ENCODE data around the gene TRAPPC8. TPM values are rescaled to one million over a fixed set of nuclear protein-coding genes. Genes with fewer than 3 reads are reported as not detected.
"Not testable (repeated sequence)": the region's sequence is repeated elsewhere in the genome, so short reads cannot be mapped to it uniquely, and the experiment has no call there.

The TRAPPC8 gene
- polyA plus RNA-seq, 3 donors = 7.7 to 18.4 (median 13.2) TPM

DNA sequence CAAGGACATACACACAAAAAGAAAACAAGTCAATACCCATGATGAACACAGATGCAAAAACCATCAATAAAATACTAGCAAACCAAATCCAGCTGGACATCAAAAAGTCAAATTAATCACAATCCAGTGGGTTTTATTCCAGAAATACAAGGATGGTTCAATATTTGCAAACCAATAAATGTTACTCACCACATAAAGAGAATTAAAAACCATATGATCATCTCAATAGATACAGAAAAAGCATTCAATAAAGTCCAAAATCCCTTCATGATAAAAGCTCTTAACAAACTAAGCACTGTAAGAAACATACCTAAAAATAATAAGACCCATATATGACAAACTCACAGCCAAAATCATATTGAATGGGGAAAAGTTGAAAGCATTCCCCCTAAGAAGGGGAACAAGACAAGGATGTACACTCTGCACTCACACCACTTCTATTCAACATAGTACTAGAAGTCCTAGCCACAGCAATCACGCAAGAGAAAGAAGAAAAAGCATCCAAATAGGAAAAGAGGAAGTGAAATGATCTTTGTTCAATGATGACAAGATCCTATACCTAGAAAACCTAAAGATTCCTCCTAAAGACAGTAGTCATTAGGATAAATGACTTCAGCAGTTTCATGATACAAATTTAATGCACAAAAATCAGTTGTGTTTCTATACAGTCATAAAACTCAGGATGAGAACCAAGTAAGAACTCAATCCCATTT, 62.6 kb downstream of the TRAPPC8 start:
- H3K27ac ChIP-seq (ENCODE audit: low read depth, low read length) = no peak overlapping the region
- WGBS, 3 donors = 94 to 100% (median 100%) methylated on average over 1 of the region's 1 CpG

DNA sequence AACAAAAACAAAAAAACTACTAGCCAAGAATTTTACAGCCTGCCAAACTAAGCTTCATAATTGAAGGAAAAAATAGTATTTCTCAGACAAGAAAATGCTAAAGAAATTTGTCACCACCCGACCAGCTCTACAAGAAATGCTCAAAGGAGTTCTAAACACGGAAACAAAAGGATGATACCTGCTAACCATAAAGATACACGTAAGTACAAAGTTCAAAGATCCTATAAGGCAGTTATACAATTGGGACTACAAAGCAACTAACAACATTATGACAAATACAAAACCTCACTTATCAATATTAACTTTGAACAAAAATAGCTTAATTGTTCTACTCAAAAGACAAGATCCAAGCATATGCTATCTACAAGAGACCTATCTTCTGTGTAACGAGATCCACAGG, 64.6 kb downstream of the TRAPPC8 start:
- WGBS, 3 donors = 93 to 98% (median 97%) methylated on average over 4 of the region's 4 CpGs
- H3K27ac ChIP-seq (ENCODE audit: low read depth, low read length) = no peak overlapping the region

DNA sequence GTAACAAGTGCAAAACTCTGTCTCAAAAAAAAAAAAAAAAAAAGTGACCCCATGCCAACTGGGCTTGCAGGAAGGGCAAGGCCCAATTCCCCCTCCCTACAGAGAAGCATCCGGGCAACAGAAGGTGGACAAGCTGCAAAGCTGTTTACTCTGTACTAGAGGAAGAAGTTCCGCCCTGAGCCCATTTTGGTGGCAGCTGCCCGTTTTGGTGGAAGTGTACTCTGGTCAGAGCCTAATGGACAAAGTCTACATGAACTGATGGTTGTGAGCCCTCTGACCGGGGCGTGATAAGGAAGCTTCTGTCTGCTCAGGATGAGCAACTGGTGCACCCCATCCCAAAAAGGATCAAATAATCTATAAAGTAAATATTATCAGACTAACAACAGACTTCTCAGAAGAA, 65.0 kb downstream of the TRAPPC8 start:
- 97 to 98% (median 98%) methylated on average over 5 of the region's 5 CpGs for WGBS, 3 donors
- no peak overlapping the region for H3K27ac ChIP-seq (ENCODE audit: low read depth, low read length)

DNA sequence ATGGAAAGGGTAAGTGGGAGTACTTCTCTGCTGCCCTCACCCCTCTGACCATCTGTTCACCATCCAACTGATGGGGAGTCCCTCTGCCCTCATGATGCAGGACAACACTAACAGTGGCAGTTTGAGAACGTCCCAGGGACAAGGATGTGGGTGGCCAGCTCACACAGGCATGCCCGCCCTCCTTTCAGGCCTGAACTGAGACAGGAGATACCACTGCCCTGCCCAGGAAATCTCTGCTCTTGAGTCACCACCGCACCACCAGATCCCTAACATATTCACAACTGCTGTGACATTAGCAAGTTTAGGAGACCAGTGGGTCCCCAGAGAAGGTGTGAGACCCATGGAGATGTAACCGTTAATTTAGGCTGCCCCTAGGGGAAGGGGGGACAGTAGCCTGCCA, 66.2 kb downstream of the TRAPPC8 start:
- no peak overlapping the region for H3K27ac ChIP-seq (ENCODE audit: low read depth, low read length)
- 68 to 92% (median 82%) methylated on average over 4 of the region's 4 CpGs for WGBS, 3 donors

DNA sequence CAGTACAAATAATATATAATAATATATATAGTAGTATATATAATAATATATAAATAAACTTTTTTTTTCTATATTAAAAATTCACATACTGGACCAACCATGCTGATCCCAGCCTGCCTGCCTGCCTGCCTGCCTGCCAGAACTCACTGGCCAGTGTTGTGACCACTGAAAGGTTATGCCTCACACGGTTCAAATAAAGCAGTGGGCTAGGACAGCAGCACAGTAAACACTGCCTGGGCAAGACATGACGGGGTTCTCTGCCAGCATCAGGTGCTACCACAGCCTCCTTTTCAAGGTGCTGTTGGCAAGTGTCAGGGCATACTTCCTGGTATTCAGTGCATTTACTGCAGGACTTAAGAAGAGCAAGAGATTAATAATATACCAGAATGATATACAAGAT, 67.6 kb downstream of the TRAPPC8 start:
- 31 to 88% (median 86%) methylated on average over 2 of the region's 2 CpGs for WGBS, 3 donors
- no peak overlapping the region for H3K27ac ChIP-seq (ENCODE audit: low read depth, low read length)

DNA sequence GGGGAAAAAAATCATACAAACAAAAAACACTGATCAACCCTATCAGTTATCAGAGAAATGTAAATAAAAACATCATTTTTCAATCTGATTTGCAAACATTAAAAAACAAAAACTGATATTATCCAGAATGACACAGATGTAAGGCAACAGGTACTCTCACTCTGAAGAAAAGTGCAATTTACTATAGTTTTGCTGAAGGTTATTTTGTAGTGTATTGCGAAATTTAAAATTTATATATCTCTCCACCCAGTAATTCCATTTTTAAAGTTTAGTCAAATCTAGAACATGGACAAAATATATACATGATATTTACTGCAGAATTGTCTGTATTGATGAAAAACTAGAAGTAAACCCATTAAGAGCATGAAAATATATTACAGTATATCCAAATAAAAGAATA, 79.8 kb downstream of the TRAPPC8 start:
- WGBS, 3 donors = 98 to 100% (median 99%) methylated on average over 1 of the region's 1 CpG
- H3K27ac ChIP-seq (ENCODE audit: low read depth, low read length) = no peak overlapping the region

DNA sequence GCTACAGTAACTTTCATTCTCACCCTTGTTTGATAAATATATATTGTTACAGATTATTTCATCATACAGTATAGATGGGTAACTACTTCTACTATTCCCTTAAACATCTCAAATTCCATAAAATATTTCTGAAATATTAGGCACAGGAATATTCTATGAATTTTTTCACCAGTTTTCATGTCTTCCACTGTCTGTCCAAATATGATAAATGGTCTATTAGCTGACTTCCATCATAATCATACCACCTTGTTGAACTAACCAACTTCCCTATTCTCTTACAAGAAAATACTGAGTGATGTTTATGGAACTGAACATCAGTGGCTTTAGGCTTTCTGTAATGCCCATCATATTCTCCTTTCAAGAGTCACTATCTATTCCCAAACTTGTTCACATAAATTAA, 82.4 kb downstream of the TRAPPC8 start:
- H3K27ac ChIP-seq (ENCODE audit: low read depth, low read length) = no peak overlapping the region

DNA sequence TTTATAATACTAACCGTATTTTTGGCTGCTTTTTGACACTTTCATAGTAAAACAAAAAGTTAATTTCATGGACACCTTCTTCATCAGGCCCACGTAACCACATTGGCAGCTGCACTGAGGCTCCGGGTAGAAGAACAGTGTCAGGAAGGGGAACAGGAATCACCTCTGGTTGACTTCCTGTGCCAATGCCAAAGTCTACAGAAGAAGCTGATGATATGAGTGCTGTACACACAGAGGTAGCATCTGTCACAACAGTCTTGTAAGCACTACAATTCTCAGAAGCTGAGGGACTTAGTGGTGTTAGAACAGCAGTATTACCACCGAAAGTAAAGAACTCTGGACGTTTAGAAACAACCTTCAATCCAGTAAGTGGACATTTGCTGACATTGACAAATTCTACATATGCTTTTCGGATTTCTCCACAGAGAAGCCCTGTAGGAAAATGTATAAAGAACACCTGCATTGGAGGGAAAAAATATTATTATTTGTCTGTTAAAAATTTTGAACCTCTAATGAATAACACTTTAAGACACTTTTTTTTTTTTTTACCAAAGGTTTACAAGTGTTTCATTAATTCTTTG, 85.3 kb downstream of the TRAPPC8 start:
- H3K27ac ChIP-seq (ENCODE audit: low read depth, low read length) = no peak overlapping the region
- 52 to 70% (median 55%) methylated on average over 6 of the region's 6 CpGs for WGBS, 3 donors

DNA sequence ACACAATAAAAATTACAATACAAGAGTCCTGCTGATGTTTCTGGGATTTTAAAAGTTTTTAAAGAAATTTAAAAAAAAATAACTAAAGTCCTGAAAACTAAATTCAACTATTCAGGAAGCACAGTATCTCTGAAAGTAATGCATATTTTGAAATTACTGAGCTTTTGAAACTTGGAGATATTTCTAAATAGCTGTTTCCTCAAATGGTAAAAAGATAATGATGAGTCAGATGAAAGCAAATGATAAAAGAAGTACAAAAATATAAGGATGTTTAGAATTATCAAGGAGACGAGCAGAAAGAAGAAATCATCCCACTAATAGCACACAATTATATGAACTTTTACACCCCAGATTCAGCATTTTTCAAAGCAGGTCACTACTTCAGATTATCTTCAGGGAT, 92.1 kb downstream of the TRAPPC8 start:
- WGBS, 3 donors = 37 to 82% (median 78%) methylated on average over 1 of the region's 1 CpG
- no peak overlapping the region for H3K27ac ChIP-seq (ENCODE audit: low read depth, low read length)

DNA sequence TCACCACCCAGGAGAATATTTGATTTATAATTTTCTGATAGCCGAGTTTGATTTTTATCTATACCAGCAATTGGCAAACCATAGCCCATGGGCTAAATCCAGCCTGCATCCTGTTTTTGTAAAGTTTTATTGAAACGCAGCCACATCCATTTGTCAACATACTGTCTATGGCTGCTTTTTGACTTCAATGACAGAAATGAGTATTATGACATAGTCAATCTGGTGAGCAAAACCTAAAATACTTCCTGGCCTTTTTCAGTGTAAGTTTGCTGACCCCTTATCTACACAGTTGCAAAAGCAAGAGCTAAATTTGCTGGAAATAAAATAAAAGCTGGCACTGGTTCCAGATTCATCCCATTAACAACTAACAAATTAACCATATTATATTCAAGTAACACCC, 102.4 kb downstream of the TRAPPC8 start:
- 91 to 96% (median 96%) methylated on average over 2 of the region's 2 CpGs for WGBS, 3 donors

DNA sequence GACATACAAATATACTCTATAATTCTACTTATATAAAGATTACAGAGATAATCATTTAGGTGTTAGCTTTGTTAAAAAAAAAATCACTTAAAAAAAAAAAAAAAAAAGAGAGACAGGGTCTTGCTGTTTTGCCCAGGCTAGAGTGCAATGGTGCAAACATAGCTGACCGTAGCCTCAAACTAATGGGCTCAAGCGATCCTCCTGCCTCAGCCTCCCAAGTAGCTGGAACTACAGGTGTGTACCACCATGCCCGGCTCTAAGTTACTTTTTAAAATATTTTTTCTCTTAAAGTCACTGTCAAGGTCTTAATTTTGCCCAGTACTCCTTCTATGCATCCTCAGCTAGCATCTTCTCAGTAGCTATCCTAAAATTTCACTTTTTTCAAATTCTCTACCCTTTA, 105.0 kb downstream of the TRAPPC8 start:
- 98 to 99% (median 99%) methylated on average over 3 of the region's 3 CpGs for WGBS, 3 donors
- H3K27ac ChIP-seq (ENCODE audit: low read depth, low read length) = no peak overlapping the region

More for the DNA sequence above, 102.4 kb downstream of the TRAPPC8 start:
- H3K27ac ChIP-seq (ENCODE audit: low read depth, low read length) = no peak overlapping the region

DNA sequence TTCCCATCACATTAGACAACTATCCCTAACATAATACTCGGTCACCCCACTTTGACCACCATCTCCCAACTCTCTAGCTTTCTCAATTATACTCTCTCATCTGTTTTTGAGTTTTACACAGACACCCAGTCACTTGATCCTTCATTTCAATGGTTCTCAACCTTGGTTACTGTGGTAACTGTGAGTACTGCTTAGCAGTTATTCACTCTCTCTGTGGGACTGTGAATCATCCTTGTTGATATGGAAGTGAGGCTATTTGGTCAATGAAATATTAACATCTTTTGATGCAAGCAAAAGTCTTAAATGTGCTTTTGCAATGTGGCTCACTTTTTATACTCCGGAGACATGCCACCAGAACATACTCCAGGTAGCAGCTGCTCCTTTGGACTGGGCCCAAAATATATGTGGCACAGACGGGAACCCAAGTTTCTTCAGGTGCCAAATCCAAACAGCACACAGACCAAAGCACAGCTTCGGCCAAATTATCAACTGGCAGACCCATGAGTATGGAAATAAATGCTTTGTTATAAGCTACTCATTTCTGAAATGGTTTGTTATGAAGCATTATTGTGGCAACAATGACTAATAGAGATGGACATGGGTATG, 107.3 kb downstream of the TRAPPC8 start:
- 51 to 95% (median 93%) methylated on average over 4 of the region's 4 CpGs for WGBS, 3 donors
- no peak overlapping the region for H3K27ac ChIP-seq (ENCODE audit: low read depth, low read length)

DNA sequence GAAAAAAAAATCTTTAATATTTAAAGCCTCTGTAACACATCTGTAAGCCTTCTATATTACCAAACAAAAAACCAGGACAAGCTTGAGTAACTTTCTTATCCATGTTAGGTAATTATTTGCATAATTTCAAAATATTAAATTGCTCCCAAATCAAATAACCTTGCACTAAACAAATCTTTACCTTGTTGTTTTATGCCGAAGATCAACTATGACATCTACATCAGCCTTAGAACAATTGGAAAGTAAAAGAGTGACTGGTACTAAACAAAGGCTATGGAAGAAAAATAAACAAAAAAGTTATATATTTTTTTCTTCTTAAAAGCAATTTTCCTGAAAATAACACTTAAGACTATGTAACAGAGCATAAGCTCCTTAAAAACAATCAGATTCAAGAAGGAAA, 111.0 kb downstream of the TRAPPC8 start:
- no peak overlapping the region for H3K27ac ChIP-seq (ENCODE audit: low read depth, low read length)
- 43 to 97% (median 87%) methylated on average over 1 of the region's 1 CpG for WGBS, 3 donors

DNA sequence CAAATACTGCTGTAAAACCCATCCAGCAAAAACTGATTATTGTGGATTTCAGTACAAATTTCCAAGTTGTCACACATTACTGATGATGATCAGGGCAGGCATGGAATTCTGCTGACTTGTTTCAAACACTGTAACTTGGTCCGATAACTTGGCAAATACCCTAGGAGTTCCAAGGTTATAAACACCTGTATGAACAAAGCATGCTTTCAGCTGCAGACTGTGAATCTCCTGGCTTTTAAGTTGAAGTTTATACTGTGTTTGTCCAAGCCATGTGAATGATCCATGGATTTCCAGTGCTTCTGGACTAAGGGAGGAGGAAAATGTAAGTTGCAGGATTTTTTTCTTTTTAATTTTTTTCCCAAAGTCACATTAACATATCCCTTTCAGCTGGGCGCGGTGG, 112.2 kb downstream of the TRAPPC8 start:
- 65 to 99% (median 97%) methylated on average over 3 of the region's 3 CpGs for WGBS, 3 donors
- H3K27ac ChIP-seq (ENCODE audit: low read depth, low read length) = no peak overlapping the region

DNA sequence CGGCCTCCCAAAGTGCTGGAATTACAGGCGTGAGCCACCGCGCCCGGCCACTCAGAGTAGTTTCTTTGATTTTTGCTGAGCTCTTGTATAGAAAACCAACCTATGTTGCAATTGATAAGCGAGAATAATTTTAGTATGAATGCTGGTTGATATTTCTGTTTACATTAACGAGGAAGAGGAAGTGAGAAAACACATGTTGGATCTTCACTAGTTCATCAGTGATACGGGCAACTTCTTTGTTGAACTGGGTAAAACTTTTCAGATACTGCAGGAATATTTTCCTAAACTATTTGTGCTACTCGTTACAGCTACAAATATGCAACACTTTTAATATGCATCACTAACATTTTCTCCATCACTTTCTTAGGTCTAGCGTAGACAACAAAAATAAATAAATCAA, 114.3 kb downstream of the TRAPPC8 start:
- 93 to 95% (median 94%) methylated on average over 10 of the region's 10 CpGs for WGBS, 3 donors

DNA sequence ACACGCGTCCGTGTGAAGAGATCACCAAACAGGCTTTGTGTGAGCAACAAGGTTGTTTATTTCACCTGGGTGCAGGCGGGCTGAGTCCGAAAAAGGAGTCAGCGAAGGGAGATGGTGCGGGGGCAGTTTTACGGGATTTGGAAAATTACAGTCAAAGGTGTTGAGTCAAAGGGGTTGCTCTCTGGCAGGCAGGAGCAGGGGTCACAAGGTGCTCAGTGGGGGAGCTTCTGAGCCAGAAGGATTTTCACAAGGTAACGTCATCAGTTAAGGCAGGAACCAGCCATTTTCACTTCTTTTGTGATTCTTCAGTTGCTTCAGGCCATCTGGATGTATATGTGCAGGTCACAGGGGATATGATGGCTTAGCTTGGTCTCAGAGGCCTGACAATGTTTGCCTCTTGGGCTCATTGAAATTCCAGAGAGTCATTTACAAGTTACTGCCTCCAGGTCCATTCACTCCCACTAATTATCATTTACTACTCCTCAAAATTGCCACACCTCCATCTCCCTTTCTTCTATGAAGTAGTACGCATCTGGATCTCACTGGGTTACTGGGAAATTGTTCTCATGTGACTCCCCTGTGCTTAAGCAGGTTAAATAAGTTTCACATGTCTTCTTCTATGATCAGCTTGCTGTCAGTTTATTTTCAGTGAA, 116.1 kb downstream of the TRAPPC8 start:
- 92 to 94% (median 92%) methylated on average over 10 of the region's 10 CpGs for WGBS, 3 donors
- not testable (repeated sequence) for H3K27ac ChIP-seq (ENCODE audit: low read depth, low read length)

More for the DNA sequence above, 114.3 kb downstream of the TRAPPC8 start:
- H3K27ac ChIP-seq (ENCODE audit: low read depth, low read length) = no peak overlapping the region

DNA sequence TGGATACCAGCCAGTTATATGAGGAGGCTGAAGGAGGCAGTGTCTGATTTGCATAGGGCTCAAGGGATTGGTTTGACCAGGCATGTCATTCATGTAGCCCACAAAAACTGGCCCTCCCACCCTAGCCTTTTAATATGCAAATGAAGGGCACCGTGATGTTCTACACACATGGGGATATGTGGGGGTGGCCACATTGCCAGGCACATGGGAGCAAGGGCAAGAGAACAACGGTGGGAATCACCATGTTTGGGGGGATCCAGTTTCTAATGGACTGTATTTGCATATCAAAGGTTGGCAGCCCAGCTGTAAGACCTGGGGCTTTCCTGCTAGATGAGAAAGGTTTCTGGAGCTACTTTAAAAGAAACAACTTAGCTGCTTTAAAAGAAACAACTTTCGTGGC, 117.2 kb downstream of the TRAPPC8 start:
- H3K27ac ChIP-seq (ENCODE audit: low read depth, low read length) = no peak overlapping the region
- 46 to 57% (median 54%) methylated on average over 3 of the region's 3 CpGs for WGBS, 3 donors

DNA sequence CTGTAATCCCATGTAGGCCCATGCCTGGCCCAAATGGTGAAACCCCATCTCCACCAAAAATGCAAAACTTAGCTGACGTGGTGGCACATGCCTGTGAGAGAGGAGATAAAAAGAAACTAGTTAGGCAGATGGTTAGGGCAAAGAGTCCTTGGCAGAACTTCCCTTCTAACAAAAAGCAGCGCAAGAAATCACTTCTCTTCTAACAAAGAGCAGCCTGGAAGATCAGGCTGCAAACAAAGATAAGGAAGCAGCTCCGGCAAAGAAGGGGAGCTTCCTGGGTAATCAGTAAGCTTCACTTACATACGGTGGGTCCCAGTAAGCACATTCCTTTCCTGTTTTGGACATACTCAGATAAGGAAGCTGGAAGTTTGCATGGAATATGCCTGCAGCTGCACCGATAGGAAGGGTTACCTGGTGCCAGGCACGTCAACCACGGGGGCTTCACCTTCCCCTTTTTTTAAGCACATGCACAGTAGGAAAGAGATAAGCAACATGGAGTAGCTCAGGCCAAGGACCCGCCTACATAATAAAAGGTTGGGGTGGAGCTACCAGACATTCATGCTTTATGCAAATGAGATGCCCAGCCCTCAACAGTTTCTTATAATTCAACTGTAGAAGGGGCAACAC, 121.3 kb downstream of the TRAPPC8 start:
- 32 to 41% (median 34%) methylated on average over 8 of the region's 8 CpGs for WGBS, 3 donors
- no peak overlapping the region for H3K27ac ChIP-seq (ENCODE audit: low read depth, low read length)

DNA sequence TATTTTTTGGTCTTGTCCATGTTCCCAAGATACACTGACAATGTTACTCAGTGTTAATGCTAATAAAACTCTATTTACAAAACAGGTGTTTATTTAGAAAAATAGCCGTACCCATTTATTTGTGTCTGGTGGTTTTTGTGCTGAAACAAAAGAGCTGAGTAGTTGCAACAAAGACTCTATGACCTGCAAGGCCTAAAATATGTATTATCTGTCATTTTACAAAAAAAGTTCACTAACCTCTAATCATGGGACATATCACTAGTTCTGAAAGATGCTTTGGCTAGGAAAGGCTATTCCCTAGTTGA, 123.1 kb downstream of the TRAPPC8 start:
- 89 to 96% (median 94%) methylated on average over 1 of the region's 1 CpG for WGBS, 3 donors
- no peak overlapping the region for H3K27ac ChIP-seq (ENCODE audit: low read depth, low read length)
